Hair follicular keratinocyte (primary cell): ENCODE measurements around the gene C17orf113. TPM values are rescaled to one million over a fixed set of nuclear protein-coding genes. Genes with fewer than 3 reads are reported as not detected.

Experiments
- total RNA-seq: library from RNA; depleted of rRNA; stranded (reverse); fragments of >200 nt; gene quantifications from 2 replicates; pipeline ENCODE4 v1.2.3, GENCODE V29; 2015

The C17orf113 gene
- 0.16 and 0.38 TPM in 2 replicates for total RNA-seq

GRCh38 chr17:42050393-42051012, at the start of gene C17orf113:
Gene C17orf113 (minus strand): TSS chr17:42050601. CDS start chr17:42043376, 7,225 bp downstream.

GRCh38 chr17:42097691-42098631, 47.6 kb upstream of the C17orf113 start, which contains the start of gene ZNF385C:
Gene ZNF385C (minus strand): TSS chr17:42098473. CDS start chr17:42063056, 35,417 bp downstream.

GRCh38 chr17:42019509-42020404, 30.6 kb downstream of the C17orf113 start, which contains the start of gene NKIRAS2:
Gene NKIRAS2 (plus strand): TSS chr17:42020090. CDS start chr17:42021578, 1,488 bp downstream.

GRCh38 chr17:42016941-42017865, 33.2 kb downstream of the C17orf113 start, which contains the start of gene DNAJC7:
Gene DNAJC7 (minus strand): TSS chr17:42017439. CDS start chr17:42017416, 23 bp downstream.

Other genes starting within 250 kb of the C17orf113 start
- gene P3H4, start 238.7 kb downstream of the C17orf113 start, total RNA-seq, result 13.5 and 14.7 TPM in 2 replicates
- 12.1 and 21.3 TPM in 2 replicates for gene FKBP10, start 237.6 kb downstream of the C17orf113 start, total RNA-seq
- gene NT5C3B, start 214.4 kb downstream of the C17orf113 start, total RNA-seq, result 35.8 and 49.7 TPM in 2 replicates
- 1.0 TPM in 1 of 2 replicates, not detected in the other for gene KLHL10, start 212.8 kb downstream of the C17orf113 start, total RNA-seq
- gene KLHL11, start 185.2 kb downstream of the C17orf113 start, total RNA-seq, result 13.3 and 15.9 TPM in 2 replicates
- gene ACLY, start 131.7 kb downstream of the C17orf113 start, total RNA-seq, result 279 and 333 TPM in 2 replicates
- gene ODAD4, start 120.0 kb downstream of the C17orf113 start, total RNA-seq, result 0.39 and 1.6 TPM in 2 replicates
- 27.3 and 38.2 TPM in 2 replicates for gene CNP, start 83.8 kb downstream of the C17orf113 start, total RNA-seq
- gene DNAJC7, start 33.2 kb downstream of the C17orf113 start, total RNA-seq, result 47.7 and 63.7 TPM in 2 replicates
- gene NKIRAS2, start 30.5 kb downstream of the C17orf113 start, total RNA-seq, result 34.1 and 34.4 TPM in 2 replicates
- 0.08 TPM in 1 of 2 replicates, not detected in the other for gene ZNF385C, start 47.9 kb upstream of the C17orf113 start, total RNA-seq
- 4.9 and 11.5 TPM in 2 replicates for gene DHX58, start 62.1 kb upstream of the C17orf113 start, total RNA-seq
- 10.3 and 16.9 TPM in 2 replicates for gene KAT2A, start 70.8 kb upstream of the C17orf113 start, total RNA-seq
- gene HSPB9, start 72.2 kb upstream of the C17orf113 start, total RNA-seq, result not detected in 2 replicates
- 91.1 and 101 TPM in 2 replicates for gene RAB5C, start 104.4 kb upstream of the C17orf113 start, total RNA-seq
- not detected in 2 replicates for gene KCNH4, start 130.5 kb upstream of the C17orf113 start, total RNA-seq
- not detected in 2 replicates for gene HCRT, start 134.9 kb upstream of the C17orf113 start, total RNA-seq
- 13.3 and 13.9 TPM in 2 replicates for gene GHDC, start 143.9 kb upstream of the C17orf113 start, total RNA-seq
- gene STAT5B, start 225.8 kb upstream of the C17orf113 start, total RNA-seq, result 11.4 and 13.1 TPM in 2 replicates
- 2.0 and 5.5 TPM in 2 replicates for gene STAT5A, start 237.9 kb upstream of the C17orf113 start, total RNA-seq